ENCODE measurements around the gene MT1E.

DNA sequence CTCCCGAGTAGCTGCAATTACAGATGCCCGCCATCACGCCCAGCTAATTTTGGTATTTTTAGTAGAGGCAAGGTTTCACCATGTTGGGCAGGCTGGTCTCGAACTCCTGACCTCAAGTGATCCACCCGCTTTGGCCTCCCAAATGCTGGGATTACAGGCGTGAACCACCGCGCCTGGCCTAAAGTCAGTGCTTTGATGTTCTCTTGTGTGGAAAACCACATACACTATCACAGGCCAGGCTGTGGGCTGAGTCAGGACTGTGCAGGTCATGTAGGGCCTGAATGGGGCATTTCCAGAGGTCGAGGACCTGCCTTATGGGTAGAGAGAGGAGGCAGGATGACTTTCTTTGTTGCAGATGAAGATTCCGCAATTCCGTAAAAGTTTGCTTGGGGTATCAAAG is 41.3 kb upstream of the MT1E start:
- TF ChIP-seq, protein P1, sequence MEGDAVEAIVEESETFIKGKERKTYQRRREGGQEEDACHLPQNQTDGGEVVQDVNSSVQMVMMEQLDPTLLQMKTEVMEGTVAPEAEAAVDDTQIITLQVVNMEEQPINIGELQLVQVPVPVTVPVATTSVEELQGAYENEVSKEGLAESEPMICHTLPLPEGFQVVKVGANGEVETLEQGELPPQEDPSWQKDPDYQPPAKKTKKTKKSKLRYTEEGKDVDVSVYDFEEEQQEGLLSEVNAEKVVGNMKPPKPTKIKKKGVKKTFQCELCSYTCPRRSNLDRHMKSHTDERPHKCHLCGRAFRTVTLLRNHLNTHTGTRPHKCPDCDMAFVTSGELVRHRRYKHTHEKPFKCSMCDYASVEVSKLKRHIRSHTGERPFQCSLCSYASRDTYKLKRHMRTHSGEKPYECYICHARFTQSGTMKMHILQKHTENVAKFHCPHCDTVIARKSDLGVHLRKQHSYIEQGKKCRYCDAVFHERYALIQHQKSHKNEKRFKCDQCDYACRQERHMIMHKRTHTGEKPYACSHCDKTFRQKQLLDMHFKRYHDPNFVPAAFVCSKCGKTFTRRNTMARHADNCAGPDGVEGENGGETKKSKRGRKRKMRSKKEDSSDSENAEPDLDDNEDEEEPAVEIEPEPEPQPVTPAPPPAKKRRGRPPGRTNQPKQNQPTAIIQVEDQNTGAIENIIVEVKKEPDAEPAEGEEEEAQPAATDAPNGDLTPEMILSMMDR (IDR thresholded peaks at IDR 0.05; ENCODE audit: low read depth, low read length) = no peak
- TF ChIP-seq EZH2phosphoT487 (IDR thresholded peaks at IDR 0.05; ENCODE audit: low read depth) = no peak
